ENCODE data around the gene FCER1G. TPM values are rescaled to one million over a fixed set of nuclear protein-coding genes. Genes with fewer than 3 reads are reported as not detected.

Gene FCER1G
- total and polyA plus RNA-seq, 10 donors, result 148 to 402 (median 243) TPM

DNA sequence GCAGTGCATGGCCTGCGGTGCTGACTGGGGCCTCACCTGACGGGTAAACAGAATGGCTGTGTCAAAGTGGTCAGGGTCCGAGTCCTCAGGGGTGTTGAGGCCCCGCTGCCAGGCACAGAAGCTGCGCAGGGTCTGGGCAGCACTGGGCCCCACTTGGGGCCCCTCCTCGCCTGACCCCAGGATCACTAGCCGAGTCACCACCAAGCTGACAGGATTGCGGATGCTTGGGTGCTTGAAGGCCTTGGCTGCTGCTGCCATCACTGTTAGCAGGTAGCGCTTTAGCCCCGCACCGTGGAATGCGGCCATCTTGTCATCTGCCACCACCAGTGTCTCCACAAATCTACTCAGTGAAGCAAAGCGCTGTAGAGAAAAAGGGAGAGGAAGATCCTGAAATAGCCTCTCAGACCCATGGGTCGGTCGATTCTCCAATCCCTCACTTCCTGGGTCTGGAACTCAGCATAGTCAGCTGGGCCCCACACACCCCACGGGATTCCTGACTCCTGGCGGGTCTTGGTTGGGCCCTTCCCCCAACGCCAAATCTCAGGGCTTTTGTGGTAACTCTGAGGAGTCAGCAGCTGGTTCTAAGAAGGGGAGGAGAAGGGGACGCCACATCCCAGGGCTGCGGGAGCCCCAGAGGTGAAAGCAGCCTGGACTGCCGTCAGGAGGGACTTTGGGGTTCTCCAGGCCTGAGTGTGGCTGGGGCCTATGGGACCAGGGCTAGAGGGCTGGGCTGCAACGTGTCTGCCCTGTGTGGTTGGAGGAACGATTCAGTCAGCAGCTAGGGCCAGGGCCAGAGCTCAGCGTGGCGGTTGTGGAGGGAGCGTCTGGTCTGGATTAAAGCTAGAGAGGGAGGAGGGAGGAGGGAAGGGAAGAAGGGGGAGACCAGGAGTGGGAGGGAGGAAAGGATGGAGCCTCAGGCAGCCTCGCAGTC lies 18.3 kb upstream of the FCER1G start:
- Histone ChIP-seq H3K27ac (peak overlapping the region in 7 of 8 donors; percentile 33 to 97 (median 94)), H3K27me3 (replicated peaks in 1 of 7) (no peaks in the 10 kb centered on the region), H3K4me1 (peaks cover 59 to 100% (median 94%) of the 10 kb centered on the region in 6 donors), H3K36me3 (no peaks in the 10 kb centered on the region), H3K9me3 (no peaks in the 10 kb centered on the region), H3K4me3 (peak overlapping the region in 6 of 8 donors; percentile 5 to 62 (median 19))
- intact Hi-C loops (cut with DNase I; ENCODE audit: low total_unique reads), result no loop called here
- DNase-seq, result peak; percentile 69
- TF ChIP-seq, protein P1, sequence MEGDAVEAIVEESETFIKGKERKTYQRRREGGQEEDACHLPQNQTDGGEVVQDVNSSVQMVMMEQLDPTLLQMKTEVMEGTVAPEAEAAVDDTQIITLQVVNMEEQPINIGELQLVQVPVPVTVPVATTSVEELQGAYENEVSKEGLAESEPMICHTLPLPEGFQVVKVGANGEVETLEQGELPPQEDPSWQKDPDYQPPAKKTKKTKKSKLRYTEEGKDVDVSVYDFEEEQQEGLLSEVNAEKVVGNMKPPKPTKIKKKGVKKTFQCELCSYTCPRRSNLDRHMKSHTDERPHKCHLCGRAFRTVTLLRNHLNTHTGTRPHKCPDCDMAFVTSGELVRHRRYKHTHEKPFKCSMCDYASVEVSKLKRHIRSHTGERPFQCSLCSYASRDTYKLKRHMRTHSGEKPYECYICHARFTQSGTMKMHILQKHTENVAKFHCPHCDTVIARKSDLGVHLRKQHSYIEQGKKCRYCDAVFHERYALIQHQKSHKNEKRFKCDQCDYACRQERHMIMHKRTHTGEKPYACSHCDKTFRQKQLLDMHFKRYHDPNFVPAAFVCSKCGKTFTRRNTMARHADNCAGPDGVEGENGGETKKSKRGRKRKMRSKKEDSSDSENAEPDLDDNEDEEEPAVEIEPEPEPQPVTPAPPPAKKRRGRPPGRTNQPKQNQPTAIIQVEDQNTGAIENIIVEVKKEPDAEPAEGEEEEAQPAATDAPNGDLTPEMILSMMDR (IDR thresholded peaks at IDR 0.05 in 8 of 11, conservative IDR thresholded peaks at IDR 0.05 in 3 of 11), result no peak
- TF ChIP-seq POLR2AphosphoS5 (IDR thresholded peaks at IDR 0.05), result peak in 2 of 3 donors; percentile 33 to 52
- 74 to 85% (median 77%) methylated on average over 20 to 27 of the region's 27 CpGs for WGBS, 5 donors

DNA sequence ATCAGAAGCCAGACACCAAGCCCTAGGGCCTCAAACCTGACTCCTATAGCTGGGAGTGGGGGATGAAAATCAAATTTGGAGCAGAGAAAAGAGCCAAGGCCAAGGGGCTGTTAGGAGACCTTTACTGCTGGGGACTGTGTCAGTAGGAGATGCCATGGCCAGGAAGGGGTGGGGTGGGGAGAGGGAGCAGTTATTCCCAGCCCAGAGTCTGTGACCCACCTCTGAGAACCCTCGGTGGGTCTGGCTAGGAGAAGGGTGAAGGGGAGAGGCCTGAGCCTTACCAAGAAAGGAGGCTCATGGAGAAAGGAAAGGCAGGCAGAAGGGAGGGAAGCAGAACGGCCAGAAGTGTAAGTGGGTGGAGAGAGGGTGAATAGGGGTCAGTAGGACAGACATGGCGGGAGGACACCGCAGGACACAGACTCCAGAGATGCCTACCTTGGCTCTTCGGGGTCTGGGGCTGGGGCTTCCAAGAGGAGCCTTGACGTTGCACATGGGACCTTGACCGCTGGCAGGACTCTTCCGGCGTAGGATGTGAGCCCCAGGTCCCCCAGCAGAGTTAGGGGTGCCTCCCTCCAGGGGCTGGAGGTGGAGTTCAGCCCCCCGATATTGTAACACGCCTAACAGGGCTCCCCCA lies 17.4 kb upstream of the FCER1G start:
- peaks cover 55 to 97% (median 88%) of the 10 kb centered on the region in 6 donors for H3K4me1 ChIP-seq

DNA sequence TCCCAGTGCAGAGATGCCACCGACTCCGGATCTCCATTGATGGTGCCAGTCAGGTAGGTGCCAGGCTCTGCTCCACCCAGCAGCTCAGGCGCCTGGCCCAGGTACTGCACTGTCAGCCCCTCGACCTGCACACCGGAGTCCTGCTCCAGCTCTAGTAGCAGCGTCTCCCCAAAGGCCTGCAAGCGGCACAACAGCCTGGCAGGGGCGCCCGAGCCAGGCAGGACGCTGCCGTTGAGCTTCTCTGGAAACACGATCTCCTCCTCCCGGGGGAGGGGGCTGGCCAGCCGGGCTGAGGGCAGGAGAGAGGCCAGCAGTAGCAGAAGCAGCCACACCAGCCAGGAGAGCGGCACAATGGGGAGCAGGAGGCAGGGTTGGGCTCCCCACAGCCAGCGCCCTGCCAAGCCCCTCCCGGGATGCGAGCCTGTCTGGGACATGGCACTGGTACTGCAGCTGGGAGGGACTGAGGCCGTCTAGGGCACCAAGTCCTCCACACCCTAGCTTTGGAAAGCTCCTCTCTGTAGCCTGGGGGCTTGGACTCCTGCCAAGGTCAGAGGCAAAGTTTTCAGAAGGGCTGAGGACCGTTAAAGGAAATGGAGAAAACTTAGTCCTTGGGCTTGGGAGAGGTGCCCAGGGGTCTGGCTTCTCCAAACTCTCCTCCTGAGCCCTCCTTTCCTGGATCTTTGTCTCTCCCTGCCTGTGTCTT lies 16.8 kb upstream of the FCER1G start:
- Histone ChIP-seq H3K4me3 (peak overlapping the region; percentile 5 to 62 (median 22)), H3K27me3 (replicated peaks in 1 of 7) (no peaks in the 10 kb centered on the region), H3K4me1 (peaks cover 55 to 97% (median 88%) of the 10 kb centered on the region in 6 donors), H3K27ac (peak overlapping the region; percentile 21 to 97 (median 94)), H3K9me3 (no peaks in the 10 kb centered on the region), H3K36me3 (peaks cover 0 to 2% (median 0%) of the 10 kb centered on the region in 6 donors)
- TF ChIP-seq, protein P1 (IDR thresholded peaks at IDR 0.05 in 8 of 11, conservative IDR thresholded peaks at IDR 0.05 in 3 of 11), result no peak
- TF ChIP-seq POLR2A (IDR thresholded peaks at IDR 0.05), result no peak
- peak in 1 of 3 donors; percentile 51 for TF ChIP-seq POLR2AphosphoS5 (IDR thresholded peaks at IDR 0.05)
- peak; percentile 77 for DNase-seq
- intact Hi-C loops (cut with DNase I; ENCODE audit: low total_unique reads), result no loop called here
- 25 to 68% (median 57%) methylated on average over 1 to 20 of the region's 20 CpGs for WGBS, 5 donors

More for the DNA sequence above, 17.4 kb upstream of the FCER1G start:
- no peaks in the 10 kb centered on the region for H3K36me3 ChIP-seq
- intact Hi-C loops (cut with DNase I; ENCODE audit: low total_unique reads), result no loop called here
- WGBS, 5 donors, result 56 to 82% (median 65%) methylated on average over 9 to 11 of the region's 11 CpGs
- DNase-seq, result peak; percentile 44
- H3K27ac ChIP-seq, result peak overlapping the region; percentile 21 to 97 (median 94)
- H3K27me3 ChIP-seq (replicated peaks in 1 of 7), result no peaks in the 10 kb centered on the region
- no peaks in the 10 kb centered on the region for H3K9me3 ChIP-seq
- H3K4me3 ChIP-seq, result peak overlapping the region in 7 of 8 donors; percentile 5 to 62 (median 24)
- TF ChIP-seq POLR2A (IDR thresholded peaks at IDR 0.05) (no peak), POLR2AphosphoS5 (IDR thresholded peaks at IDR 0.05) (no peak)
- TF ChIP-seq, protein P1 (IDR thresholded peaks at IDR 0.05 in 8 of 11, conservative IDR thresholded peaks at IDR 0.05 in 3 of 11), result no peak
